ENCODE data around the gene ETFB. TPM values are rescaled to one million over a fixed set of nuclear protein-coding genes. Genes with fewer than 3 reads are reported as not detected.

The ETFB gene
- total RNA-seq, 1 experiment from 2014 or later, result 66.2 TPM

DNA sequence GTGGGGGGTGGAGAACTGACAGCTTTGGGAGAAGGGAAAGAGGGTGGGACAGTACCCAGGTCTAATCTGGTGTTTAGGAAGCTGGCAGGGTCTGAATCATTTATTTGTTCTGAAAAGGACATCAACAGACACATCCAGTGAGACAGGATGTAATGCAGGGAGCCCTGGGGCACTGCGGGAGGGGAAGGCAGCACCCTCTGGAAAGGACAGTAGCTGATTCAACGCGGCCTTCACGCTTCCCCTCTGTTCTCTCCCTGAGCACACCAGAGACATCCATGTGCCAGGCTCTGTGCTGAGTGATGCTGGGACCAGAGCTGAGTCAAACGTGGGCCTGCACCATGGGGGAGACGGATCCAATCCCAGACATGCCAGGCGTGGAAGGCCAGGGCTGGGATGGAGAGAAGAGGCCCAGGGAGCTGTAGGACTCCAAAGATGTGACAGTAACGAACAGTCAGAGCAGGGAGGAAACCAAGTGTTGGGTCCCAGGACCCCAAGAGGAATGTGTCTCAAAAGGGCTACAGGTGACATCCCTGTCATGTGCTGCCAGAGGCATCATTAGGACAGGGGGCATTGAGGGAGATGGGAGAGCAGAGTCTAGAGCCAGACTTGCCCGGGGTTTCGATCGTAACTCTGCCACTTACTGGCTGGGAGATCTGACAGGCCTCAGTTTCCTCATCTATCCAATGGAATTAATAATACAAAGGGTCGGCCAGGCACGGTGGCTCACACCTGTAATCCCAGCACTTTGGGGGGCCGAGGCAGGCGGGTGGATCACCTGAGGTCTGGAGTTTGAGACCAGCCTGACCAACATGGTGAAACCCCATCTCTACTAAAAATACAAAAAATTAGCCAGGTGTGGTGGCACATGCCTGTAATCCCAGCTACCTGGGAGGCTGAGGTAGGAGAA lies 1.7 kb downstream of the ETFB start:
- Histone ChIP-seq H3K27me3 (ENCODE audit: control insufficient read depth, insufficient read depth, low read length) (no peaks in the 10 kb centered on the region), H3K4me1 (ENCODE audit: control insufficient read depth, insufficient read depth, low read length) (peaks cover 13% of the 10 kb centered on the region), H3K9me3 (ENCODE audit: control insufficient read depth, insufficient read depth, low read depth, low read length) (no peaks in the 10 kb centered on the region), H3K36me3 (ENCODE audit: control insufficient read depth, insufficient read depth, low read length) (peaks cover 8% of the 10 kb centered on the region; the same call in 1 of the 2 replicates), H3K4me3 (ENCODE audit: low read depth in 2 of 2, low read length in 2 of 2) (no peak overlapping the region), H3K27ac (ENCODE audit: low read length) (no peak overlapping the region)
- BruUV-seq (replicated peaks), result no TSS peak
- intact Hi-C loops (cut with micrococcal nuclease; ENCODE audit: unreplicated experiment), result no loop called here
- ChIA-PET CTCF (no interaction called here), POLR2A (no interaction called here)
- TF ChIP-seq, protein P1, sequence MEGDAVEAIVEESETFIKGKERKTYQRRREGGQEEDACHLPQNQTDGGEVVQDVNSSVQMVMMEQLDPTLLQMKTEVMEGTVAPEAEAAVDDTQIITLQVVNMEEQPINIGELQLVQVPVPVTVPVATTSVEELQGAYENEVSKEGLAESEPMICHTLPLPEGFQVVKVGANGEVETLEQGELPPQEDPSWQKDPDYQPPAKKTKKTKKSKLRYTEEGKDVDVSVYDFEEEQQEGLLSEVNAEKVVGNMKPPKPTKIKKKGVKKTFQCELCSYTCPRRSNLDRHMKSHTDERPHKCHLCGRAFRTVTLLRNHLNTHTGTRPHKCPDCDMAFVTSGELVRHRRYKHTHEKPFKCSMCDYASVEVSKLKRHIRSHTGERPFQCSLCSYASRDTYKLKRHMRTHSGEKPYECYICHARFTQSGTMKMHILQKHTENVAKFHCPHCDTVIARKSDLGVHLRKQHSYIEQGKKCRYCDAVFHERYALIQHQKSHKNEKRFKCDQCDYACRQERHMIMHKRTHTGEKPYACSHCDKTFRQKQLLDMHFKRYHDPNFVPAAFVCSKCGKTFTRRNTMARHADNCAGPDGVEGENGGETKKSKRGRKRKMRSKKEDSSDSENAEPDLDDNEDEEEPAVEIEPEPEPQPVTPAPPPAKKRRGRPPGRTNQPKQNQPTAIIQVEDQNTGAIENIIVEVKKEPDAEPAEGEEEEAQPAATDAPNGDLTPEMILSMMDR (IDR thresholded peaks at IDR 0.05), result no peak
- TF ChIP-seq, protein P2, sequence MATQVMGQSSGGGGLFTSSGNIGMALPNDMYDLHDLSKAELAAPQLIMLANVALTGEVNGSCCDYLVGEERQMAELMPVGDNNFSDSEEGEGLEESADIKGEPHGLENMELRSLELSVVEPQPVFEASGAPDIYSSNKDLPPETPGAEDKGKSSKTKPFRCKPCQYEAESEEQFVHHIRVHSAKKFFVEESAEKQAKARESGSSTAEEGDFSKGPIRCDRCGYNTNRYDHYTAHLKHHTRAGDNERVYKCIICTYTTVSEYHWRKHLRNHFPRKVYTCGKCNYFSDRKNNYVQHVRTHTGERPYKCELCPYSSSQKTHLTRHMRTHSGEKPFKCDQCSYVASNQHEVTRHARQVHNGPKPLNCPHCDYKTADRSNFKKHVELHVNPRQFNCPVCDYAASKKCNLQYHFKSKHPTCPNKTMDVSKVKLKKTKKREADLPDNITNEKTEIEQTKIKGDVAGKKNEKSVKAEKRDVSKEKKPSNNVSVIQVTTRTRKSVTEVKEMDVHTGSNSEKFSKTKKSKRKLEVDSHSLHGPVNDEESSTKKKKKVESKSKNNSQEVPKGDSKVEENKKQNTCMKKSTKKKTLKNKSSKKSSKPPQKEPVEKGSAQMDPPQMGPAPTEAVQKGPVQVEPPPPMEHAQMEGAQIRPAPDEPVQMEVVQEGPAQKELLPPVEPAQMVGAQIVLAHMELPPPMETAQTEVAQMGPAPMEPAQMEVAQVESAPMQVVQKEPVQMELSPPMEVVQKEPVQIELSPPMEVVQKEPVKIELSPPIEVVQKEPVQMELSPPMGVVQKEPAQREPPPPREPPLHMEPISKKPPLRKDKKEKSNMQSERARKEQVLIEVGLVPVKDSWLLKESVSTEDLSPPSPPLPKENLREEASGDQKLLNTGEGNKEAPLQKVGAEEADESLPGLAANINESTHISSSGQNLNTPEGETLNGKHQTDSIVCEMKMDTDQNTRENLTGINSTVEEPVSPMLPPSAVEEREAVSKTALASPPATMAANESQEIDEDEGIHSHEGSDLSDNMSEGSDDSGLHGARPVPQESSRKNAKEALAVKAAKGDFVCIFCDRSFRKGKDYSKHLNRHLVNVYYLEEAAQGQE (IDR thresholded peaks at IDR 0.05; ENCODE audit: insufficient read depth in 1 of 2, low read depth in 2 of 2, low read length in 1 of 2), result no peak
- no peak for TF ChIP-seq SIN3A (IDR thresholded peaks at IDR 0.05; ENCODE audit: borderline replicate concordance, insufficient read depth, low read depth, low read length)
- TF ChIP-seq TCF7L2 (IDR thresholded peaks at IDR 0.05; ENCODE audit: low read depth, low read length), result no peak
- no peak for TF ChIP-seq POLR2AphosphoS5 (IDR thresholded peaks at IDR 0.05; ENCODE audit: low read depth, low read length)
- ATAC-seq (no peak), DNase-seq (ENCODE audit: low read depth, low spot score) (no peak)
- in situ Hi-C loops (cut with HindIII; ENCODE audit: low pct_unique_long_range_greater_than_20kb, low sequenced_read_pairs), result no loop called here

DNA sequence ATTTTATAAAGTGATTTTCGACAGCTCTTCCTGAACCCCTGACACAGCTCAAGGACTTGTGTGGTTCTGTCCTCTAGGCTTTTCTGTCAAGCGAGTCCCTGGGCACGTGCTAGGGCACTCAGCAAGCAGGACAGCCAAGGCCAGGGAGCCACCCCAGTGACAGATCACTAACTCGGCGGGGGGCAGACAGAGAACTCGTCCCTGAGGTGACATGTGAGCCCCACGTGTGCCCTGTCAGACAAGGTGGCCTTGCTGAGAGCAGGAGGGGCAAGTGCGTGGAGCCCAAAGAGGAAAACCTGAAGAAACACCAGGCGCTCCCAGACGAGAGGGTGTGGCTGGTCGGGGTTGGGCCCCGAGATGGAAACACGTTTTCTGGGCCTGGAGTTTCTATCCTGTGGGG lies 4.9 kb downstream of the ETFB start:
- TF ChIP-seq, protein P1 (IDR thresholded peaks at IDR 0.05), result no peak
- TF ChIP-seq, protein P2 (IDR thresholded peaks at IDR 0.05; ENCODE audit: insufficient read depth in 1 of 2, low read depth in 2 of 2, low read length in 1 of 2), result no peak
- TF ChIP-seq POLR2AphosphoS5 (IDR thresholded peaks at IDR 0.05; ENCODE audit: low read depth, low read length), result no peak
- Histone ChIP-seq H3K27ac (ENCODE audit: low read length) (no peak overlapping the region), H3K9me3 (ENCODE audit: control insufficient read depth, insufficient read depth, low read depth, low read length) (no peaks in the 10 kb centered on the region), H3K4me3 (ENCODE audit: low read depth in 2 of 2, low read length in 2 of 2) (no peak overlapping the region), H3K4me1 (ENCODE audit: control insufficient read depth, insufficient read depth, low read length) (peaks cover 9% of the 10 kb centered on the region), H3K27me3 (ENCODE audit: control insufficient read depth, insufficient read depth, low read length) (no peaks in the 10 kb centered on the region), H3K36me3 (ENCODE audit: control insufficient read depth, insufficient read depth, low read length) (peaks cover 5% of the 10 kb centered on the region; the same call in 1 of the 2 replicates)
- ChIA-PET POLR2A (no interaction called here), CTCF (no interaction called here)
- no peak for ATAC-seq
- BruUV-seq (replicated peaks), result no TSS peak
- no peak for DNase-seq (ENCODE audit: low read depth, low spot score)
- intact Hi-C loops (cut with micrococcal nuclease; ENCODE audit: unreplicated experiment), result no loop called here
- in situ Hi-C loops (cut with HindIII; ENCODE audit: low pct_unique_long_range_greater_than_20kb, low sequenced_read_pairs), result no loop called here

All from Panc1 (cell line).